ENCODE results near the gene CAMSAP1.

CAMSAP1 gene

GRCh38 chr9:135788576-135789300 is 118.6 kb downstream of the CAMSAP1 start:
- DNase-seq = no peak

GRCh38 chr9:135787776-135788575 is 119.4 kb downstream of the CAMSAP1 start:
- no peak for DNase-seq

DNA sequence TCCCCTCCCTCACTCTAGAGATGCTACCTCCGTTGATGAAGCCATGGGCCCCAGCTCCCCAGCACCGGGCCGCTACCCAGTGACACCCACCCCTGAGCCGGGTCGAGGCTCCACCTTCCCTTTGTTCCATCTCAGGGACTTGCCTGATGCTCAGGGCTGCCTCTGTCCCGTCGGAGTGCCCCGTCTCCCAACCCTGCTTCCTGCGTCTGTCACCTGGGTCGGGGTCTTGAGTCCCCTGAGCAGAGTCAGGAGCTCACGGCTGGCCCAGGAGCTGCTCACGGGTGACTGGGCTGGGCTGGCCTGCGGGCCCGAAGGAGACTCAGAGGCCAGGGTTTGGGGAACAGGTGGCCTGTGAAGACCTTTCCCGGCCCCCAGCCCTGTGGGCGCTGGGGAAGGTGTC is 120.0 kb downstream of the CAMSAP1 start:
- DNase-seq = no peak

- no peak for DNase-seq
These were observed 121.1 kb downstream of the CAMSAP1 start for GRCh38 chr9:135786146-135786690.

DNA sequence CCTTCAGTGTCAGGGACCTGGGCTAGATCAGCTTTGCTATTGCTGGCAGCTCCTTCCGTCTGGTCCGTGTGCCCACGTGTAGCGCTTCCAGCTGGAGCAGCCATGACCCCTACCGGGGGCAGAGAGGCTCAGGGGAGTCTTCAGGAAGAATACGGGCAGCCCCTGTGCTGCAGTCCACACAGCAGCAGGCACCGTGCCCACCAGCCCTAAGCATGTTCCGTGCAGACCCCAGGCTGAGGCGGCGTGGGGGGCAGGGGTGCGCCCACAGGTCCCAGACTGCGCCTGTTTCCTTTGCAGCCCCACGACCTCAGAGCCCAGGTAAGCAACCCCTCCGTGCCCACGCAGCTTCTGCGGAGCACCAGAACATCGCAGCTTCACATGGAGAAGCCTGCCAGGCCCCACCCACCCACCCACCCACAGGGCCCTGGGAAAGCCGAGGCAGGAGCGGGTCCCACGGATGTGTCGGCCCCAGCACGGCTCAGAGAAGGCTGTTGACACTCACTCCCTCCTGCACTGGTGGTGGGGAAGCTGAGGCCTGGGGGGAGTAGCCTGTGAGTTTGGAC is 122.3 kb downstream of the CAMSAP1 start:
- DNase-seq = no peak

DNA sequence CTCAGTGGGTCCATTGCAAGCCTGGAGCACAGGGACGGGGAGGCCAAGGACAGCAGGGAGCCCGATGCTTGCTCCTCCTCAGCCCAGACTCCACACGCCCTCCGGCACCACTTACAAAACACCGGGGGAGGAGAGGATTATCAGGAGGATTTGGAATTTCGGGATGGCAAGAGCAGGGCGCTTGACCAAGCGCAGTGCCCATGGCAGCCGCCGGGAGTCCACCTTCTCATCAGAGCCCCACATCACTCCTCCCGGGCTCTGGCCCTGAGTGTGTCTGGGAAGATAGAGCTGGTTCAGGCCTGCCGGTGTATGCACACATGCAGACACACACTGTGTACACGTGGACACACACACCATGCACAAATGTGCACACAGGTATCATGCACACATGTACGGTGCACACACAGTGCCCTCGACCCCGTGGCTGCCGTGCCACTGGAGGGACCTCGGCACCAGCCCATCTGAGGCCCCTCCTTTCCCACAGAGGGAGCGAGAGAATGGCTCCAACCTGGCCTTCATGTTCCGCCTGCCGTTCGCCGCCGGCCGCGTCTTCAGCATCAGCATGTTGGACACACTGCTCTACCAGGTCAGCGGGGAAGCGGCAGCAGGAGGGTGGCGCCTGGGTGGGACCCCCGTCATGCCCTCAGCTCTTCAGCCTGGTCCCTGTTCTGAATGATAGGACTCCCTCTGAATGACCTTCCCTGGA is 123.7 kb downstream of the CAMSAP1 start:
- no peak for DNase-seq

DNA sequence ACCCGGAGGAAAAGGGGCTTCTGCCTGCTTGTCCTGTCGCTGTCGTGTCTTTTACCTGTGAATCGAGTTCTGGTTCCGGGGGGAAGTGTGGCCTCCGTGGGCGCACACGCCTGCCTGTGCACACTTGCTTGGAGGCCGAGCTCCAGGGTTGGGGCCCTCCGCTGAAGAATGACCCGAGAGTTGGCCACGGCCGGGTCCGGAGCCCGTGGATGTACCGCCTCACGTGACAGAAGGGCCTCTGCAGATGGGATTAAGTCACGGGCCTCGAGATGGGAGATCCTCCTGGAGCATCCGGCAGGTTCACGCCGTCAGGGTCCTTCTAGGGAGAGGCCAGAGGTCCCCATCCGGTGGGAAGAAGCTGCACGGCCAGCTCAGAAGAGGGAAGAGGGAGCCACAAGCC is 124.4 kb downstream of the CAMSAP1 start:
- no peak for DNase-seq

GRCh38 chr9:135780626-135781025 is 126.7 kb downstream of the CAMSAP1 start:
- no peak for DNase-seq

DNA sequence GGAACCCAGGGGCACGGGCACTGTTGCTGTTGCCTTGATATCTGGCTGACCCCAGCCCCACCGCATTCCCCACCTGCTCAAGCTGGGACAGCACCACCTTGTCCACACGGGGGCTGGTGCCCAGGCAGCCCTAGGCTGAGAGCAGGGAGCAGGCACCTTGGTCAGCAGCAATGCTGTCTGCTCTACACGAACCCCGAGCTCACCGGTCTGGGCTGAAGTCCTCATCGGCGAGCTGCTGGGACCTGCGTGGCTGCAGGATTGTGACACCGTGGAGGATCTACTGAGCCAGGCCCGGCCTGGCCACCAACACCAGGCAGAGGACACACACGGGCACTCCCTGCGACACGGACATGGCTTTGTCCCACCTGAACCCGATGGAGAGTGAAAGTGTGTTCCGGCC is 127.3 kb downstream of the CAMSAP1 start:
- no peak for DNase-seq

DNA sequence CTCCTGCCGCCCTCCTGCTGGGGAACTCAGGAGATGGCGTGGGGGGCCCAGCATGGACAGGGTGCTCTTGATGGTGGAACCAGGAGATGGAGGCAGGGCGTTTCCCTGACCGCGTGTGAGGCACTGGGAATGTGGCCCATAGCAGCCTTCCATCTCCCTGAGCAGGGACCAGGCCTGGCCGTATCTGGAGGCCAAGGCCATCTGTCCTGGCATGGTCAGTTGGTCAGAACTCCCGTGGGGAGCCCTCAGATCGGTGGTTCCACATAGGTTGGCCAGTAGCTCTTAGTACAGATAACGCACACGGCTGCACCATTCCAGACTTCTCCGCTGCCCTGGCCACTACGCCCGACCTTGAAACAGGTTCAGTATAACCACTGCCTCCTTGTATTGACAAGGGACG is 127.8 kb downstream of the CAMSAP1 start:
- DNase-seq = no peak

DNA sequence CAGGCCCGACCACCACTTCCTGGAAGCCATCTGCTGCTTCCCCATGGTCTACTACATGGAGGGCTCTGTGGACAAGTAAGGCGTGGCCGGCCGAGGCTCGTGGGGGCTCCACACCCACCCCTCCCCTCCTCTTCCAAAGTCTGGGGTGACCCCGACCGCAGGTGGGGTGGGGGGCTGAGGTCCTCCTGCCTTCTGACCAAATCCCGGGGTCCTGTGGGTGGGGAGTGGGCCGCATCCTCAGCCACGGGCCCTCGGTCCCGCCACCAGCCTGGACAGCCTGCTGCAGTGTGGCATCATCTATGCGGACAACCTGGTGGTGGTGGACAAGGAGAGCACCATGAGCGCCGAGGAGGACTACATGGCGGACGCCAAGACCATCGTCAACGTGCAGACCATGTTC is 128.9 kb downstream of the CAMSAP1 start:
- DNase-seq = no peak

- DNase-seq = no peak
These were observed 129.6 kb downstream of the CAMSAP1 start for GRCh38 chr9:135777623-135778177.

- no peak for DNase-seq
These were observed 130.3 kb downstream of the CAMSAP1 start for GRCh38 chr9:135776893-135777622.

DNA sequence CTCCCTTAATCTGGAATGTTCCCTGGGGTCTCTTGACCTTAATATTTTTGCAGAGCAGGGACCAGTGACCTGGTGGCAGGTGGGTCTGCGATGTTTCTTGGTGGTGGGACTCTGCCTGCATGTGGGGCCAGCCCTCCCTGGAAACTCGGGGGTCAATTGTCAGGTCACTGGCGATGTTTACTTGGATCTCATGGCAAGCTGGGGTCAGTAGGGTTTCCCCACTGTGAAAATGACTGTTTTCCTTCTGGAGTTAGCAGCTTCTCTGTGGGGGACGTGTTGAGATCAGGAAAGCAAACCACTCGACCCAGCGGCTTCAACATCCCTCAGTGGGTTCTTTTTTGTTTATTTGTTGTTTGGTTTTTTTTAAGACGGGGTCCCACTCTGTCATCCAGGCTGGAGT is 131.4 kb downstream of the CAMSAP1 start:
- DNase-seq = peak in 1 of 3 experiments; percentile 53

DNA sequence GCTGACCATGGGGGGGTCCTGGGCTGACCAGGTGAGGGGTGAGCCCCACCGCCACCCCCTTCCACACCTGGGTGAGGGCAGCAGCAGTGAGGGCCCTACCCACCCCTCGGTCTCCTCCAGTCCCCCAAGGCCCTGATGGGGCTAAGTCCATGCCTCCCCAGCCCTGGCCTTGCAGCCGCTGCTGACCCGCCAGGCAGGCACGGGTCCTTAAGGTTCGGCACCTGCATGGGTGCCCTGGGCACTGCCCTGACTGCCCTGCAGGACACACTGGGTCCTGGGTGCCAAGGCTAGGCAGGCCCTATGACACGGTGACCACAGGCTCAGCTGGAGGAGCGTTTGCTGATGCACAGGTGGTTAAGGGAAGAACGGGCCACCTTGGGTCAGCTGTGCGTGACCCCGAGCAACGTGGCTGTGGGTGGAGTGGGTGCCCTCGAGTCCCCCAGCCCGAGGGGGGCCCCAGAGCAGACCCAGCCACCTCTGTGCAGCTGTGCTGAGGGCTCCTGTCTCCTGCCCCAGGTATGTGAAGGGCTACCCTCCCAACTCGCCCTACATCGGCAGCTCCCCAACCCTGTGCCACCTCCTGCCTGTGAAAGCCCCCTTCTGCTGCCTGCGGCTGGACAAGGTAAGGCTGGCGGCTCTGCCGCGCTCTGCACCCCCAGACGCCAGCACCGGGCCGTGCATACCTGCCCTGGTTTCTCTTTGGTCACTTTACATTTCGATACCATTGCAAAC is 132.4 kb downstream of the CAMSAP1 start:
- DNase-seq = no peak

GRCh38 chr9:135774239-135774747 is 133.1 kb downstream of the CAMSAP1 start:
- DNase-seq = no peak

- DNase-seq = no peak
These were observed 133.7 kb downstream of the CAMSAP1 start for GRCh38 chr9:135773530-135774238.

- DNase-seq = no peak
These were observed 134.4 kb downstream of the CAMSAP1 start for GRCh38 chr9:135772702-135773493.

DNA sequence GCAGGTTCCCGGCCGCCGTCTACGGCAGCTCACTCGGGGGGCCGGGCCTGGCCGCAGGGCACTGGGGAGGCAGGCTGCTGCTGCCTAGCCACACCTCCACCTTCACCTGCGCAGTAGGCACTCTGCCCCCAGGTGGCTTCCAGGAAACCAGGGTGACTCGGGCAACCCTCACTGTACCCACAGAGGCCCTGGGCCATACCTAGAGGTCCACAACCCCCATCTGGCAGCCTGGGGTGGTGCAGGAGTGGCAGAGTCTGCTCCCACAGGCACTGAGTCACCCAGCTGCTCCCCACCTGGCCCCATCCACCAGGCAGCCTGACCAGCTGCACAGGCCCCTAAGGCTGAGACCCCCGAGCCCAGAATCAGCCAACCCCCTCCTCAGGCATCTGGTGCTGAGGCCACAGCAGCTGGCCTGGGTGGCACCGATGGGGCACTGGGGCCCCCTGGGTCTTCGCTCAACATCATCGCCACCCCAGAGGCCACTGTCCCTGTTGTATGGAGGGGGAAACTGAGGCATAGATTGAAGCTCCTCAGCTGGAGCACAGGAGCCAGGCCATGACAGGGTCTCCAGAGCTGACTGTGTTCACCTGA is 135.2 kb downstream of the CAMSAP1 start:
- no peak for DNase-seq
